Astrocyte (in vitro differentiated cells and primary cell): Measurements from ENCODE around the gene LRRC74A. TPM values are rescaled to one million over a fixed set of nuclear protein-coding genes. Genes with fewer than 3 reads are reported as not detected.

Experiments
- DNase-seq: peaks from one replicate; pipeline ENCODE4 v3.0.0-alpha.2; 2010; ENCODE audit warnings: low read depth
- FAIRE-seq: peaks from 2 replicates; lab custom pipeline; 2011; peaks lifted over from hg19 to GRCh38; lab: Jason Lieb, UNC
- H2AFZ ChIP-seq: 2 replicates; pipeline ENCODE4 v1.6.0; 2012; ENCODE audit warnings: low read depth, low read length, inconsistent platforms
- H3K27ac ChIP-seq: 2 replicates; pipeline ENCODE4 v1.5.1; 2011; ENCODE audit warnings: low read depth, low read length, inconsistent platforms
- H3K27me3 ChIP-seq: 2 replicates; pipeline ENCODE4 v1.6.0; 2011; ENCODE audit warnings: low read length, inconsistent platforms; ENCODE audit not compliant: insufficient read depth
- H3K36me3 ChIP-seq: 2 replicates; pipeline ENCODE4 v1.5.1; 2011; ENCODE audit warnings: low read length, inconsistent platforms; ENCODE audit not compliant: insufficient read depth
- H3K4me1 ChIP-seq: 2 replicates; pipeline ENCODE4 v1.5.1; 2011; ENCODE audit warnings: low read length, inconsistent platforms; ENCODE audit not compliant: insufficient read depth
- H3K4me2 ChIP-seq: 2 replicates; pipeline ENCODE4 v1.6.0; 2012; ENCODE audit warnings: low read length, inconsistent platforms
- H3K4me3 ChIP-seq: 2 replicates; pipeline ENCODE4 v1.5.1; 2011; ENCODE audit warnings: low read depth, mild to moderate bottlenecking, low read length, inconsistent platforms; ENCODE audit not compliant: insufficient read depth
- H3K79me2 ChIP-seq: 2 replicates; pipeline ENCODE4 v1.6.0; 2012; ENCODE audit warnings: mild to moderate bottlenecking, low read length, inconsistent platforms; ENCODE audit not compliant: insufficient read depth
- H3K9ac ChIP-seq: 2 replicates; pipeline ENCODE4 v1.6.0; 2012; ENCODE audit warnings: mild to moderate bottlenecking, low read length, inconsistent platforms
- H3K9me3 ChIP-seq: 2 replicates; pipeline ENCODE4 v1.5.1; 2012; ENCODE audit warnings: low read depth, mild to moderate bottlenecking, low read length, inconsistent platforms; ENCODE audit not compliant: insufficient read depth
- H4K20me1 ChIP-seq: 2 replicates; pipeline ENCODE4 v1.6.0; 2012; ENCODE audit warnings: low read length, inconsistent platforms; ENCODE audit not compliant: insufficient read depth
- H3K27ac Mint-ChIP-seq: one replicate; pipeline ENCODE4 v1.8.0; 2021; ENCODE audit warnings: mild to moderate bottlenecking, mixed read lengths; ENCODE audit not compliant: unreplicated experiment
- H3K27me3 Mint-ChIP-seq: one replicate; pipeline ENCODE4 v1.8.0; 2021; ENCODE audit warnings: low read depth, mixed read lengths; ENCODE audit not compliant: unreplicated experiment
- H3K36me3 Mint-ChIP-seq: one replicate; pipeline ENCODE4 v1.8.0; 2021; ENCODE audit warnings: low read depth, mixed read lengths; ENCODE audit not compliant: unreplicated experiment
- H3K4me1 Mint-ChIP-seq: one replicate; pipeline ENCODE4 v1.8.0; 2021; ENCODE audit warnings: low read depth, mixed read lengths; ENCODE audit not compliant: unreplicated experiment
- H3K4me3 Mint-ChIP-seq: one replicate; pipeline ENCODE4 v1.8.0; 2021; ENCODE audit warnings: mild to moderate bottlenecking, moderate library complexity, mixed read lengths; ENCODE audit not compliant: unreplicated experiment
- H3K9me3 Mint-ChIP-seq: one replicate; pipeline ENCODE4 v1.8.0; 2021; ENCODE audit warnings: mild to moderate bottlenecking, mixed read lengths; ENCODE audit not compliant: unreplicated experiment
- CTCF ChIP-seq: IDR thresholded peaks from 2 replicates; pipeline ENCODE4 v1.5.1; 2011; ENCODE audit warnings: low read depth, mild to moderate bottlenecking, inconsistent platforms, low read length, moderate library complexity; ENCODE audit not compliant: insufficient read depth
- EZH2 ChIP-seq: IDR thresholded peaks from 2 replicates; pipeline ENCODE4 v1.6.1; 2012; ENCODE audit warnings: mild to moderate bottlenecking, low read length, inconsistent platforms; ENCODE audit not compliant: insufficient read depth
- total RNA-seq: library from RNA; stranded (reverse); gene quantifications from 2 replicates; pipeline ENCODE4 v1.2.1, GENCODE V29; 2021

LRRC74A gene
- total RNA-seq, 1 donor from 2014 or later, result not detected

GRCh38 chr14:76806446-76806845, 19.8 kb upstream of the LRRC74A start:
- H3K36me3 Mint-ChIP-seq, result peaks cover 30% of the 10 kb centered on the region
- TF ChIP-seq EZH2, result no peak
- no peak for TF ChIP-seq CTCF
- H3K9me3 Mint-ChIP-seq, result no peaks in the 10 kb centered on the region
- no peak overlapping the region for H3K27ac Mint-ChIP-seq
- Histone ChIP-seq H3K4me1 (peaks cover 8% of the 10 kb centered on the region), H3K27ac (no peak overlapping the region), H3K79me2 (peaks cover 6% of the 10 kb centered on the region), H3K36me3 (peaks cover 5% of the 10 kb centered on the region), H3K9me3 (no peaks in the 10 kb centered on the region), H2AFZ (no peak overlapping the region), H3K9ac (no peak overlapping the region), H3K4me2 (no peak overlapping the region), H3K27me3 (no peaks in the 10 kb centered on the region), H3K4me3 (no peak overlapping the region), H4K20me1 (peaks cover 6% of the 10 kb centered on the region)
- H3K4me3 Mint-ChIP-seq, result no peak overlapping the region
- FAIRE-seq (no peak), DNase-seq (no peak)
- no peaks in the 10 kb centered on the region for H3K27me3 Mint-ChIP-seq
- peaks cover 9% of the 10 kb centered on the region for H3K4me1 Mint-ChIP-seq

- Histone ChIP-seq H3K9ac (no peak overlapping the region), H3K4me2 (no peak overlapping the region), H3K4me3 (no peak overlapping the region), H3K9me3 (no peaks in the 10 kb centered on the region), H4K20me1 (peaks cover 6% of the 10 kb centered on the region), H3K79me2 (peaks cover 9% of the 10 kb centered on the region), H3K36me3 (peaks cover 5% of the 10 kb centered on the region), H3K4me1 (peaks cover 17% of the 10 kb centered on the region), H3K27me3 (no peaks in the 10 kb centered on the region), H2AFZ (no peak overlapping the region), H3K27ac (no peak overlapping the region)
- peaks cover 10% of the 10 kb centered on the region for H3K4me1 Mint-ChIP-seq
- peaks cover 21% of the 10 kb centered on the region for H3K36me3 Mint-ChIP-seq
- no peaks in the 10 kb centered on the region for H3K27me3 Mint-ChIP-seq
- H3K27ac Mint-ChIP-seq, result no peak overlapping the region
- TF ChIP-seq EZH2 (no peak), CTCF (no peak)
- FAIRE-seq, result no peak
- H3K9me3 Mint-ChIP-seq, result no peaks in the 10 kb centered on the region
- no peak overlapping the region for H3K4me3 Mint-ChIP-seq
- DNase-seq, result no peak
Observed at GRCh38 chr14:76808011-76808410, 18.2 kb upstream of the LRRC74A start.

- Histone ChIP-seq H3K4me3 (no peak overlapping the region), H2AFZ (no peak overlapping the region), H3K9me3 (no peaks in the 10 kb centered on the region), H4K20me1 (peaks cover 6% of the 10 kb centered on the region), H3K27ac (no peak overlapping the region), H3K9ac (no peak overlapping the region), H3K36me3 (no peaks in the 10 kb centered on the region), H3K27me3 (no peaks in the 10 kb centered on the region), H3K79me2 (peaks cover 9% of the 10 kb centered on the region), H3K4me1 (peaks cover 19% of the 10 kb centered on the region), H3K4me2 (no peak overlapping the region)
- TF ChIP-seq EZH2 (no peak), CTCF (no peak)
- H3K4me3 Mint-ChIP-seq, result no peak overlapping the region
- H3K36me3 Mint-ChIP-seq, result peaks cover 19% of the 10 kb centered on the region
- no peaks in the 10 kb centered on the region for H3K9me3 Mint-ChIP-seq
- H3K27me3 Mint-ChIP-seq, result no peaks in the 10 kb centered on the region
- no peak overlapping the region for H3K27ac Mint-ChIP-seq
- peaks cover 12% of the 10 kb centered on the region for H3K4me1 Mint-ChIP-seq
- FAIRE-seq (no peak), DNase-seq (no peak)
Observed at GRCh38 chr14:76808990-76809389, 17.2 kb upstream of the LRRC74A start.
